ENCODE results near the gene SLC25A36.

DNA sequence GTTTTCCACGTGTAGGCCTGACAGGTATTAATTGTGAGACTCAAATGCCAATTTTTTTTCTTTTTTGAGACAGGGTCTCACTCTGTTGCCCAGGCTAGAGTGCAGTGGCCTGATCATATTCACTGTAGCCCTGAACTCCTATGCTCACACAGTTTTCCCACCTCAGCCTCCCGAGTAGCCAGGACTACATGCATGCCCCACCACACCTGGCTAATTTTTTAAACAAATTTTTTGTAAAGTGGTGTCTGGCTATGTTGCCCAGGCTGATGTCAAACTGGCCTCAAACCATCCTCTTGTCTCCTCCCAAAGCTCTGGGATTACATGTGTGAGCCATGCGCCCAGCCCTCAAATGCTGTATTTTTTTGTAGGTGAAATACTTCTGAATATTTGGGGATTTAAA is 14.0 kb downstream of the SLC25A36 start:
- TF ChIP-seq CTCF (IDR thresholded peaks at IDR 0.05; ENCODE audit: low read depth, low read length, missing input control) (no peak), EGR1 (IDR thresholded peaks at IDR 0.05; ENCODE audit: low read depth in 2 of 2) (no peak), RAD21 (IDR thresholded peaks at IDR 0.05) (no peak), REST (IDR thresholded peaks at IDR 0.05) (no peak), MAX (IDR thresholded peaks at IDR 0.05) (no peak), SP1 (IDR thresholded peaks at IDR 0.05) (no peak), RXRA (IDR thresholded peaks at IDR 0.05) (no peak), TAF1 (conservative IDR thresholded peaks at IDR 0.05) (no peak), YY1 (IDR thresholded peaks at IDR 0.05) (no peak), JUND (IDR thresholded peaks at IDR 0.05) (no peak), ATF3 (IDR thresholded peaks at IDR 0.05) (no peak), GABPA (IDR thresholded peaks at IDR 0.05 in 1 of 2, conservative IDR thresholded peaks at IDR 0.05 in 1 of 2) (no peak)
